Ureter (tissue), 1 donor: ENCODE data around the gene SIRT3. TPM values are rescaled to one million over a fixed set of nuclear protein-coding genes. Genes with fewer than 3 reads are reported as not detected.
"Not testable (repeated sequence)": the region's sequence is repeated elsewhere in the genome, so short reads cannot be mapped to it uniquely, and the experiment has no call there.

Experiments
- DNase-seq: peaks from one replicate; pipeline ENCODE4 v3.0.0-alpha.2; 2020; ENCODE audit warnings: low spot score
- total RNA-seq: library from RNA; stranded (reverse); gene quantifications from one replicate; pipeline ENCODE4 v1.2.4, GENCODE V29; 2023
- donor health status: DM: yes; HTN: yes; CAD: no.

SIRT3 gene
- total RNA-seq, 1 donor from 2014 or later, result 13.9 TPM

- no peak for DNase-seq
These were observed 34.5 kb upstream of the SIRT3 start for GRCh38 chr11:270451-271318.

GRCh38 chr11:269146-269890 is 33.2 kb upstream of the SIRT3 start:
- no peak for DNase-seq

GRCh38 chr11:268716-269145 is 32.6 kb upstream of the SIRT3 start:
- not testable (repeated sequence) for DNase-seq

GRCh38 chr11:267491-267994 is 31.4 kb upstream of the SIRT3 start:
- DNase-seq, result no peak

GRCh38 chr11:266676-267439 is 30.7 kb upstream of the SIRT3 start:
- no peak for DNase-seq

GRCh38 chr11:261624-262023 is 25.5 kb upstream of the SIRT3 start:
- DNase-seq, result no peak

- no peak for DNase-seq
These were observed 23.3 kb upstream of the SIRT3 start for GRCh38 chr11:259413-259812.

GRCh38 chr11:257766-258493 is 21.8 kb upstream of the SIRT3 start:
- DNase-seq, result no peak

GRCh38 chr11:256952-257737 is 21.0 kb upstream of the SIRT3 start:
- DNase-seq, result no peak

GRCh38 chr11:255816-256215 is 19.7 kb upstream of the SIRT3 start:
- DNase-seq, result no peak

GRCh38 chr11:255176-255575 is 19.0 kb upstream of the SIRT3 start:
- DNase-seq, result no peak

GRCh38 chr11:253886-254270 is 17.7 kb upstream of the SIRT3 start:
- DNase-seq, result no peak

- no peak for DNase-seq
These were observed 17.2 kb upstream of the SIRT3 start for GRCh38 chr11:253160-253885.

- no peak for DNase-seq
These were observed 16.5 kb upstream of the SIRT3 start for GRCh38 chr11:252666-253065.

GRCh38 chr11:251550-251949 is 15.4 kb upstream of the SIRT3 start:
- DNase-seq, result no peak

- DNase-seq, result peak; percentile 68
These were observed 14.7 kb upstream of the SIRT3 start for GRCh38 chr11:250740-251299.

- DNase-seq, result no peak
These were observed 14.1 kb upstream of the SIRT3 start for GRCh38 chr11:250274-250673.

GRCh38 chr11:249062-249461 is 12.9 kb upstream of the SIRT3 start:
- no peak for DNase-seq

- no peak for DNase-seq
These were observed 8.2 kb upstream of the SIRT3 start for GRCh38 chr11:244376-244775.

- no peak for DNase-seq
These were observed 5.5 kb upstream of the SIRT3 start for GRCh38 chr11:241634-242033.
